GM12878 (cell line): ENCODE data around the gene LRP5. TPM values are rescaled to one million over a fixed set of nuclear protein-coding genes. Genes with fewer than 3 reads are reported as not detected.

ENCODE experiments used
- ATAC-seq: fragments of 200-7000 bp; cut with Tn5 transposase; 3 replicates; pipeline ENCODE4 v1.9.1; 2020; ENCODE audit warnings: mild to moderate bottlenecking, moderate library complexity
- BruUV-seq: library from RNA; stranded (reverse); fragments of 400-500 nt; replicated peaks from 2 replicates; lab custom pipeline; 2021; lab: Mats Ljungman, UMichigan
- CTCF ChIA-PET: fragments of 300-600 bp; sonication (Branson Sonifier 250); formaldehyde crosslinking; extraction: SDS; loops from one replicate; lab custom pipeline; 2021; ENCODE audit warnings: inconsistent platforms; lab: Yijun Ruan, JAX
- POLR2A ChIA-PET: fragments of 350-600 bp; formaldehyde crosslinking; extraction: SDS; loops from one replicate; lab custom pipeline; 2021; ENCODE audit warnings: inconsistent platforms; lab: Charles Lee
- RAD21 ChIA-PET: fragments of 300-600 bp; sonication (Branson Sonifier 250); formaldehyde crosslinking; loops from one replicate; lab custom pipeline; 2023; ENCODE audit warnings: antibody characterized with exemption; ENCODE audit not compliant: unreplicated experiment; lab: Charles Lee
- SMC1A ChIA-PET: fragments of 300-600 bp; sonication (Branson Sonifier 250); formaldehyde crosslinking; loops from one replicate; lab custom pipeline; 2023; ENCODE audit not compliant: unreplicated experiment, uncharacterized antibody; lab: Charles Lee
- DNase-seq: peaks from one replicate; pipeline ENCODE4 v3.0.0-alpha.2; 2011; ENCODE audit warnings: low read depth, low spot score
- FAIRE-seq: peaks from 3 replicates; lab custom pipeline; 2011; peaks lifted over from hg19 to GRCh38; lab: Jason Lieb, UNC
- H2AFZ ChIP-seq: 2 replicates; pipeline ENCODE4 v1.6.0; 2011; ENCODE audit warnings: low read depth, low read length, control low read depth; ENCODE audit not compliant: control insufficient read depth
- H3K27ac ChIP-seq: 2 replicates; pipeline ENCODE4 v1.5.1; 2011; ENCODE audit warnings: control low read depth; ENCODE audit not compliant: control insufficient read depth, insufficient read depth
- H3K27me3 ChIP-seq, 2 experiments: replicated peaks in 1 of 2; 2 replicates each; pipeline versions ENCODE4 v1.6.0 to v1.6.1; 2011; ENCODE audit warnings: low read length in 1 of 2; ENCODE audit not compliant: control insufficient read depth in 2 of 2, insufficient read depth in 2 of 2
- H3K36me3 ChIP-seq, 2 experiments: 2 replicates each; pipeline ENCODE4 v1.5.1; 2011; ENCODE audit warnings: low read length in 1 of 2; ENCODE audit not compliant: control insufficient read depth in 2 of 2, insufficient read depth in 2 of 2
- H3K4me1 ChIP-seq: 2 replicates; pipeline ENCODE4 v1.6.1; 2011; ENCODE audit warnings: mild to moderate bottlenecking, low read length, moderate library complexity, mixed read lengths; ENCODE audit not compliant: control insufficient read depth, insufficient read depth
- H3K4me2 ChIP-seq: 2 replicates; pipeline ENCODE4 v1.6.0; 2011; ENCODE audit warnings: control low read depth; ENCODE audit not compliant: control insufficient read depth, insufficient read depth
- H3K4me3 ChIP-seq: fragments of 200-600 bp; sonication (generic); 2 replicates; pipeline ENCODE4 v1.5.1; 2016
- H3K79me2 ChIP-seq: 2 replicates; pipeline ENCODE4 v1.6.0; 2011; ENCODE audit warnings: low read length; ENCODE audit not compliant: control insufficient read depth, insufficient read depth
- H3K9ac ChIP-seq: 2 replicates; pipeline ENCODE4 v1.8.0; 2011; ENCODE audit warnings: low read length, control low read depth, mixed read lengths; ENCODE audit not compliant: control insufficient read depth, insufficient read depth
- H3K9me3 ChIP-seq: replicated peaks from 3 replicates; pipeline ENCODE4 v1.5.1; 2011; ENCODE audit warnings: mild to moderate bottlenecking, low read length; ENCODE audit not compliant: control insufficient read depth, insufficient read depth
- H4K20me1 ChIP-seq: 2 replicates; pipeline ENCODE4 v1.6.0; 2011; ENCODE audit not compliant: control insufficient read depth, insufficient read depth
- IKZF2 ChIP-seq, 2 experiments: fragments of 450-650 bp; IDR thresholded peaks; 2 replicates each; pipeline ENCODE4 v1.6.1; 2017; ENCODE audit warnings: mild to moderate bottlenecking in 2 of 2, moderate library complexity in 2 of 2
- JUND ChIP-seq: IDR thresholded peaks from 2 replicates; pipeline ENCODE4 v1.6.1; 2012; ENCODE audit warnings: low read depth, mild to moderate bottlenecking, low read length, improper control_type of control experiment, moderate library complexity
- POLR2A ChIP-seq: IDR thresholded peaks from 2 replicates; pipeline ENCODE4 v1.6.1; 2011; ENCODE audit warnings: low read depth, mild to moderate bottlenecking, low read length
- RELA ChIP-seq: fragments of 450-650 bp; IDR thresholded peaks from 2 replicates; pipeline ENCODE4 v1.8.0; 2014; ENCODE audit warnings: borderline replicate concordance; ENCODE audit not compliant: partially characterized antibody
- STAT3 ChIP-seq: IDR thresholded peaks from 2 replicates; pipeline ENCODE4 v1.6.1; 2011; ENCODE audit warnings: low read depth, low read length, improper control_type of control experiment
- TCF3 ChIP-seq: IDR thresholded peaks from 2 replicates; pipeline ENCODE4 v1.6.1; 2012; ENCODE audit warnings: low read depth, mild to moderate bottlenecking, low read length, borderline replicate concordance; ENCODE audit not compliant: insufficient read depth
- ZNF24 ChIP-seq: fragments of 450-650 bp; IDR thresholded peaks from 2 replicates; pipeline ENCODE4 v1.6.1; 2017; ENCODE audit warnings: antibody characterized with exemption, mild to moderate bottlenecking
- ZNF274 ChIP-seq: IDR thresholded peaks from one replicate; pipeline ENCODE4 v1.8.0; 2011; ENCODE audit not compliant: insufficient read length, insufficient read depth
- WGBS: methylation state at CpG from one replicate; pipeline ENCODE4 v1.1.6; 2016; ENCODE audit warnings: low lambda C conversion rate; ENCODE audit not compliant: insufficient replicate concordance, insufficient coverage; ENCODE audit errors: missing lambda C conversion rate; 5-methylcytosine and 5-hydroxymethylcytosine counted together
- in situ Hi-C: fragments of 300-500 bp; cut with MboI; formaldehyde crosslinking; loops from 9 replicates; pipeline ENCODE4 v1.14.3; 2018; ENCODE audit warnings: mixed read lengths
- intact Hi-C: fragments of 100-400 bp; cut with micrococcal nuclease; formaldehyde crosslinking; loops from one replicate; pipeline ENCODE4 v1.14.2; 2022; ENCODE audit not compliant: unreplicated experiment
- polyA plus RNA-seq, 11 experiments: library from polyadenylated mRNA; depleted of rRNA in 4 of 11; unstranded in 6 of 11; stranded (reverse) in 5 of 11; fragments of >200 nt; fragmentation: Nextera tagmentation in 4 of 11; fragmentation: Illumina TruSeq in 1 of 11; extraction: Ambion mirVana in 4 of 11; extraction: Trizol in 1 of 11; gene quantifications; 1 replicate in 1 of 11; 2 replicates in 10 of 11; pipeline versions ENCODE4 v1.2.1 to v1.2.3, GENCODE V29; 2011 to 2016; ENCODE audit warnings: inconsistent platforms in 2 of 11, missing spikeins in 2 of 11, low read depth in 1 of 11
- total RNA-seq, 4 experiments: library from RNA; depleted of rRNA in 3 of 4; stranded (reverse); fragments of >200 nt in 3 of 4; fragmentation: Illumina TruSeq in 1 of 4; extraction: Trizol in 1 of 4; gene quantifications; 2 replicates each; pipeline versions ENCODE4 v1.2.1 to v1.2.3, GENCODE V29; 2013 to 2021
- TF ChIP-seq, protein P1 (sequence below): IDR thresholded peaks from 2 replicates; pipeline ENCODE4 v1.6.1; 2011; ENCODE audit warnings: low read depth, mild to moderate bottlenecking, low read length, moderate library complexity, borderline replicate concordance; ENCODE audit errors: extremely low read depth
- TF ChIP-seq, protein P2 (sequence below): IDR thresholded peaks from 2 replicates; pipeline ENCODE4 v1.6.1; 2012; ENCODE audit warnings: low read length, inconsistent platforms
- TF ChIP-seq, protein P3 (sequence below): fragments of 450-650 bp; IDR thresholded peaks from 2 replicates; pipeline ENCODE4 v1.6.1; 2016; ENCODE audit warnings: mild to moderate bottlenecking, moderate library complexity, borderline replicate concordance
- TF ChIP-seq, protein P4 (sequence below): fragments of 450-650 bp; IDR thresholded peaks from 2 replicates; pipeline ENCODE4 v1.6.1; 2017; ENCODE audit warnings: low read depth, mild to moderate bottlenecking, moderate library complexity
- TF ChIP-seq, protein P5 (sequence below): fragments of 450-650 bp; IDR thresholded peaks from 2 replicates; pipeline ENCODE4 v1.6.1; 2017; ENCODE audit warnings: mild to moderate bottlenecking, low read depth, inconsistent platforms; ENCODE audit not compliant: poor library complexity, severe bottlenecking
- TF ChIP-seq, protein P6 (sequence below): IDR thresholded peaks from 2 replicates; pipeline ENCODE4 v1.6.1; 2012; ENCODE audit warnings: low read depth, low read length, improper control_type of control experiment

The LRP5 gene
- total and polyA plus RNA-seq, 10 of the 15 experiments (the other 5 are each of a cell fraction or from before 2014, with no cell fraction given) = 0.37 to 34.0 (median 6.6) TPM

GRCh38 chr11:68374531-68374930 is 62.1 kb downstream of the LRP5 start:
- Histone ChIP-seq H4K20me1 (no peaks in the 10 kb centered on the region), H3K36me3 (peaks cover 0 to 2% of the 10 kb centered on the region in 2 experiments; a peak in 2 of 4 replicates), H3K4me3 (no peak overlapping the region), H2AFZ (no peak overlapping the region), H3K4me1 (peaks cover 31% of the 10 kb centered on the region), H3K9ac (no peak overlapping the region), H3K79me2 (peaks cover 2% of the 10 kb centered on the region), H3K27me3 (no peaks in the 10 kb centered on the region), H3K9me3 (no peaks in the 10 kb centered on the region), H3K4me2 (no peak overlapping the region), H3K27ac (no peak overlapping the region)
- in situ Hi-C loops (no loop called here), intact Hi-C loops (no loop called here)
- RAD21 ChIA-PET = no interaction called here
- SMC1A ChIA-PET = no interaction called here
- DNase-seq (no peak), ATAC-seq (no peak), FAIRE-seq (no peak)
- BruUV-seq = no TSS peak
- WGBS = 73% methylated on average over 12 of the region's 12 CpGs
- POLR2A ChIA-PET = no interaction called here
- CTCF ChIA-PET = interaction anchor here (5.2 kb wide), 1 partner anchor 77 kb away, joined by 29 read pairs; no protein-coding TSS in a partner anchor
- TF ChIP-seq ZNF274 (no peak), ZNF24 (no peak), STAT3 (no peak), TCF3 (no peak), IKZF2 (IDR thresholded peaks at IDR 0.05) (no peak), RELA (no peak), JUND (no peak), POLR2A (no peak)
- TF ChIP-seq, protein P1, sequence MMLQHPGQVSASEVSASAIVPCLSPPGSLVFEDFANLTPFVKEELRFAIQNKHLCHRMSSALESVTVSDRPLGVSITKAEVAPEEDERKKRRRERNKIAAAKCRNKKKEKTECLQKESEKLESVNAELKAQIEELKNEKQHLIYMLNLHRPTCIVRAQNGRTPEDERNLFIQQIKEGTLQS = no peak
- TF ChIP-seq, protein P2, sequence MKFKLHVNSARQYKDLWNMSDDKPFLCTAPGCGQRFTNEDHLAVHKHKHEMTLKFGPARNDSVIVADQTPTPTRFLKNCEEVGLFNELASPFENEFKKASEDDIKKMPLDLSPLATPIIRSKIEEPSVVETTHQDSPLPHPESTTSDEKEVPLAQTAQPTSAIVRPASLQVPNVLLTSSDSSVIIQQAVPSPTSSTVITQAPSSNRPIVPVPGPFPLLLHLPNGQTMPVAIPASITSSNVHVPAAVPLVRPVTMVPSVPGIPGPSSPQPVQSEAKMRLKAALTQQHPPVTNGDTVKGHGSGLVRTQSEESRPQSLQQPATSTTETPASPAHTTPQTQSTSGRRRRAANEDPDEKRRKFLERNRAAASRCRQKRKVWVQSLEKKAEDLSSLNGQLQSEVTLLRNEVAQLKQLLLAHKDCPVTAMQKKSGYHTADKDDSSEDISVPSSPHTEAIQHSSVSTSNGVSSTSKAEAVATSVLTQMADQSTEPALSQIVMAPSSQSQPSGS = no peak
- TF ChIP-seq, protein P3, sequence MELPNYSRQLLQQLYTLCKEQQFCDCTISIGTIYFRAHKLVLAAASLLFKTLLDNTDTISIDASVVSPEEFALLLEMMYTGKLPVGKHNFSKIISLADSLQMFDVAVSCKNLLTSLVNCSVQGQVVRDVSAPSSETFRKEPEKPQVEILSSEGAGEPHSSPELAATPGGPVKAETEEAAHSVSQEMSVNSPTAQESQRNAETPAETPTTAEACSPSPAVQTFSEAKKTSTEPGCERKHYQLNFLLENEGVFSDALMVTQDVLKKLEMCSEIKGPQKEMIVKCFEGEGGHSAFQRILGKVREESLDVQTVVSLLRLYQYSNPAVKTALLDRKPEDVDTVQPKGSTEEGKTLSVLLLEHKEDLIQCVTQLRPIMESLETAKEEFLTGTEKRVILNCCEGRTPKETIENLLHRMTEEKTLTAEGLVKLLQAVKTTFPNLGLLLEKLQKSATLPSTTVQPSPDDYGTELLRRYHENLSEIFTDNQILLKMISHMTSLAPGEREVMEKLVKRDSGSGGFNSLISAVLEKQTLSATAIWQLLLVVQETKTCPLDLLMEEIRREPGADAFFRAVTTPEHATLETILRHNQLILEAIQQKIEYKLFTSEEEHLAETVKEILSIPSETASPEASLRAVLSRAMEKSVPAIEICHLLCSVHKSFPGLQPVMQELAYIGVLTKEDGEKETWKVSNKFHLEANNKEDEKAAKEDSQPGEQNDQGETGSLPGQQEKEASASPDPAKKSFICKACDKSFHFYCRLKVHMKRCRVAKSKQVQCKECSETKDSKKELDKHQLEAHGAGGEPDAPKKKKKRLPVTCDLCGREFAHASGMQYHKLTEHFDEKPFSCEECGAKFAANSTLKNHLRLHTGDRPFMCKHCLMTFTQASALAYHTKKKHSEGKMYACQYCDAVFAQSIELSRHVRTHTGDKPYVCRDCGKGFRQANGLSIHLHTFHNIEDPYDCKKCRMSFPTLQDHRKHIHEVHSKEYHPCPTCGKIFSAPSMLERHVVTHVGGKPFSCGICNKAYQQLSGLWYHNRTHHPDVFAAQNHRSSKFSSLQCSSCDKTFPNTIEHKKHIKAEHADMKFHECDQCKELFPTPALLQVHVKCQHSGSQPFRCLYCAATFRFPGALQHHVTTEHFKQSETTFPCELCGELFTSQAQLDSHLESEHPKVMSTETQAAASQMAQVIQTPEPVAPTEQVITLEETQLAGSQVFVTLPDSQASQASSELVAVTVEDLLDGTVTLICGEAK = no peak
- TF ChIP-seq, protein P4, sequence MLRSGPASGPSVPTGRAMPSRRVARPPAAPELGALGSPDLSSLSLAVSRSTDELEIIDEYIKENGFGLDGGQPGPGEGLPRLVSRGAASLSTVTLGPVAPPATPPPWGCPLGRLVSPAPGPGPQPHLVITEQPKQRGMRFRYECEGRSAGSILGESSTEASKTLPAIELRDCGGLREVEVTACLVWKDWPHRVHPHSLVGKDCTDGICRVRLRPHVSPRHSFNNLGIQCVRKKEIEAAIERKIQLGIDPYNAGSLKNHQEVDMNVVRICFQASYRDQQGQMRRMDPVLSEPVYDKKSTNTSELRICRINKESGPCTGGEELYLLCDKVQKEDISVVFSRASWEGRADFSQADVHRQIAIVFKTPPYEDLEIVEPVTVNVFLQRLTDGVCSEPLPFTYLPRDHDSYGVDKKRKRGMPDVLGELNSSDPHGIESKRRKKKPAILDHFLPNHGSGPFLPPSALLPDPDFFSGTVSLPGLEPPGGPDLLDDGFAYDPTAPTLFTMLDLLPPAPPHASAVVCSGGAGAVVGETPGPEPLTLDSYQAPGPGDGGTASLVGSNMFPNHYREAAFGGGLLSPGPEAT = no peak
- TF ChIP-seq, protein P5, sequence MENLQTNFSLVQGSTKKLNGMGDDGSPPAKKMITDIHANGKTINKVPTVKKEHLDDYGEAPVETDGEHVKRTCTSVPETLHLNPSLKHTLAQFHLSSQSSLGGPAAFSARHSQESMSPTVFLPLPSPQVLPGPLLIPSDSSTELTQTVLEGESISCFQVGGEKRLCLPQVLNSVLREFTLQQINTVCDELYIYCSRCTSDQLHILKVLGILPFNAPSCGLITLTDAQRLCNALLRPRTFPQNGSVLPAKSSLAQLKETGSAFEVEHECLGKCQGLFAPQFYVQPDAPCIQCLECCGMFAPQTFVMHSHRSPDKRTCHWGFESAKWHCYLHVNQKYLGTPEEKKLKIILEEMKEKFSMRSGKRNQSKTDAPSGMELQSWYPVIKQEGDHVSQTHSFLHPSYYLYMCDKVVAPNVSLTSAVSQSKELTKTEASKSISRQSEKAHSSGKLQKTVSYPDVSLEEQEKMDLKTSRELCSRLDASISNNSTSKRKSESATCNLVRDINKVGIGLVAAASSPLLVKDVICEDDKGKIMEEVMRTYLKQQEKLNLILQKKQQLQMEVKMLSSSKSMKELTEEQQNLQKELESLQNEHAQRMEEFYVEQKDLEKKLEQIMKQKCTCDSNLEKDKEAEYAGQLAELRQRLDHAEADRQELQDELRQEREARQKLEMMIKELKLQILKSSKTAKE = no peak
- TF ChIP-seq, protein P6, sequence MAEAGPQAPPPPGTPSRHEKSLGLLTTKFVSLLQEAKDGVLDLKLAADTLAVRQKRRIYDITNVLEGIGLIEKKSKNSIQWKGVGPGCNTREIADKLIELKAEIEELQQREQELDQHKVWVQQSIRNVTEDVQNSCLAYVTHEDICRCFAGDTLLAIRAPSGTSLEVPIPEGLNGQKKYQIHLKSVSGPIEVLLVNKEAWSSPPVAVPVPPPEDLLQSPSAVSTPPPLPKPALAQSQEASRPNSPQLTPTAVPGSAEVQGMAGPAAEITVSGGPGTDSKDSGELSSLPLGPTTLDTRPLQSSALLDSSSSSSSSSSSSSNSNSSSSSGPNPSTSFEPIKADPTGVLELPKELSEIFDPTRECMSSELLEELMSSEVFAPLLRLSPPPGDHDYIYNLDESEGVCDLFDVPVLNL = no peak
